ENCODE data around the gene UPF3A.
"Not testable (repeated sequence)": the region's sequence is repeated elsewhere in the genome, so short reads cannot be mapped to it uniquely, and the experiment has no call there.

UPF3A gene

DNA sequence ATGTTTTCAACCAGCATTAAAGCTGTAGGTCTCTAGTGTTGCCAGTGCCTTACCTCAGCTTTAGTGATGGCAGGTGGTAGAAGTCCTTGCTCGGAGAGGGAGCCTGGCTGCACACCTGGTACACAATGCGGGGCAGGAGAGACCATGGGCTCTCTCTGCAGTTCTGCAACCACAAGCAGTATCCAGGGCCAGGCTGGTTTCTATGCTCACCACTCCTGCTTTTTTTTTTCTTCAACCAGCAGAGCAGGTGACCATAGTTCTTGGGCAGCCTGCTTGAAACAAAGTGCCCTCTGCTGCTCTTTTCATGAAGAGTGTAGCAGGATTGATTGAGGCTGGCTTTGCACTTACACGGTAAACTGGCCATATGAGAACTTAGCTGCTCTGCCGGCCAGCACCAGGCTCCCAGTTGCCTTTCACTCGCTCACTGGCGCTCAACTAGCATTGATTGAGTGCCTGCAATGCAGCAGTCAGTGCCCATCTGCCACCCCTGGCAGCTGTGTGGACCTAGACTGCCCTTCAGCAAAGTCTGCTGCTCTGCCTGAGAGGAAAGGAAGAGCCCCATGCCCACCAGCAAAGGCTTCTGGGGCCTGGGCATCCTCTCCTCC, 28.5 kb downstream of the UPF3A start:
- DNase-seq: no peak

- DNase-seq: no peak
These were observed 29.6 kb downstream of the UPF3A start for GRCh38 chr13:114310956-114311355.

GRCh38 chr13:114311387-114311786, 30.0 kb downstream of the UPF3A start:
- no peak for DNase-seq

DNA sequence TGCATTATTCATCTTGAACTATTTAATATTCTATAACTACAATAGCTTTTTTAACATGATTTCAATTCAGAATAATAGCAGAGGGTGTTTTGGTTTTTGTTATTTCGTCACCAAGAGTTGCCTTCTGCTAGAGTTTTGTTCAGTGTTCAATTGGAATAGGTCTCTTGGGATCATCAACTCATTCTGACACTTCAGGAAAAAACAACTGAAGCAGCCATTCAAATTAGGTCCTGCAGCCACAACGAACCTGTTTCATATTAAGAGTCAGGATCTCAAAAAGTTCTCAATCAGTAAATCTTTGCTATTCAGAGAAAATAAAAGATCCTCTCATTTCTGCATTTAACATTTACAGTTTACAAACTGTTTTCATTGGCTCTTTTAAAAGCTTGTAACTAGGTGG, 30.5 kb downstream of the UPF3A start:
- no peak for DNase-seq

GRCh38 chr13:114313061-114313860, 31.9 kb downstream of the UPF3A start:
- DNase-seq: no peak

GRCh38 chr13:114314074-114314912, 32.9 kb downstream of the UPF3A start, which contains the start of gene CHAMP1:
Gene CHAMP1, plus strand, starts transcription at chr13:114314503. Its CDS starts 9,340 bp downstream, at chr13:114323843.
- peak; percentile 96 for DNase-seq

DNA sequence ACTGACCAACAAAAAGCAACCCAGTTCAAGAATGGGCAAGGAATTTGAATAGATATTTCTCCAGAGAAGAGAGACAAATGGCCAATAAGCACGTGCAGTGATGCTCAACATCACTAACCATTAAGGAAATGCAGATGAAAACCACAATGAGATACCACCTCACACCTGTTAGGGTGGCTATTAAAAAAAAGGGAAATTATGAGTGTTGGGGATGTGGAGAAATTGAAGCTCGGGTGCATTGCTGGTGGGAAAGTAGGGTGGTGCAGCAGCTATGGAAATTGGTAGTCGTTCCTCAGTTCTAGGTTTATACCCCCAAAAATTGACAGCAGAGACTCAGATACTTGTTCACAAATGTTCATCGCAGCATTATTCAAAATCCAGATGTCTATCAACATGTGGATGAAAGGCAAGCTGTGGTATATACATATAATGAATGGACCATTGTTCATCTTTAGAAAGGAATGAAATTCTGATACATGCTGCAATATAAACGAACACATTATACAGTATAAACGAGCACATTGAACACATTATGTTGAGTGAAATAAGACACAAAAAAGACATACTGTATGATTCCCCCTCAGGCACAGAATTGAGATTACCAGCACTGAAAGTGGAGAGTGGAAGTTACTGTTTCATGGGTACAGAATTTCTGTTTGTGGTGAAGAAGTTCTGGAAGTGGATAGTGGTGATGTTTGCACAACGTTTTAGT, 33.8 kb downstream of the UPF3A start:
- no peak for DNase-seq

GRCh38 chr13:114318624-114319023, 37.2 kb downstream of the UPF3A start:
- DNase-seq: no peak

- DNase-seq: no peak
These were observed 38.1 kb downstream of the UPF3A start for GRCh38 chr13:114319441-114319913.

DNA sequence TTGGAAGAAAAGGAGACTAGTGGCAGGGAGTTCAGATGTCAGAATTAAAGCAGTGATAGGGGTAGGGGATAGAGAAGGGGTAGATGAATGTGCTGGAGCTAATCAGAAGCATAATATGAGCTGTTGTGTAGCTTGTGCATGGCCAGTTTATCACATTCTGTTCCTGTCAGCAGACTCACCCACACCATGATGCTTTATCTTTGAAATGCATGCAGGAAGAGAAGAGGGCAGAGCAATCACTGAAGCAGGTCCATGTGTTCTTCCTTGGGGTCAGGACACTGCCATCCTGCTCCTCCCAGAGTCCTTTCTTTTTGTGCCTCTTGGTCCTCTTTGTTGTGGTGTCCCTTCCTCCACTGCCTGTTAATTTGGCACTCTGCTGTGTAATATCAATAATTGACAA, 38.7 kb downstream of the UPF3A start:
- no peak for DNase-seq

DNA sequence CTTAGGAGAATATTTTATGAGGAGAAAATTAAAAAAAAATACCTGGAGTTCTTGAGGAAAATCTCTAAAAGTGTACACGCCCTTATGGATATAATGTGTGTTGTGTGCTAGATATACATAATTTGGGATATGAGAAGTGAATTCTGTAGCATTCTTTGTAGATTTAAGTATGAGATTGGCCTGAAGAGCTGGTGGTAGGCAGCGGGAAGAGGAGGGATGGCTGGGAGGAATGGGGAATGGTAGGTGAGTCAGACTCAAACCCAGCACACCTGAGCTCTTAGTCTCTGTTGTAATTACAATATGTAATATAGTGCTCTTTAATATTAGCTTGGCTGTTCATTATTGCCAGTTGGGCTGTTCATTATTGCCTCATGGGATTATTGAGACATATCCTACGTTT, 39.9 kb downstream of the UPF3A start:
- no peak for DNase-seq

GRCh38 chr13:114323349-114323748, 41.9 kb downstream of the UPF3A start:
- no peak for DNase-seq

DNA sequence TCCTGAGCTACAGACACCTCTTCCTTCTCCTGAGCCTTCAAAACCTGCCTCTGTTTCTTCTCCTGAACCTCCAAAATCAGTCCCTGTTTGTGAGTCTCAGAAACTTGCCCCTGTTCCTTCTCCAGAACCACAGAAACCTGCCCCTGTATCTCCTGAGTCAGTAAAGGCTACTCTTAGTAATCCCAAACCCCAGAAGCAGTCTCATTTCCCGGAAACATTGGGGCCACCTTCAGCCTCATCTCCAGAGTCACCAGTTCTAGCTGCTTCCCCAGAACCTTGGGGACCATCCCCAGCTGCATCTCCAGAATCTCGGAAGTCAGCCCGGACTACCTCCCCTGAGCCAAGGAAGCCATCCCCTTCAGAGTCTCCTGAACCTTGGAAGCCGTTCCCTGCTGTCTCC, 42.9 kb downstream of the UPF3A start:
- no peak for DNase-seq

DNA sequence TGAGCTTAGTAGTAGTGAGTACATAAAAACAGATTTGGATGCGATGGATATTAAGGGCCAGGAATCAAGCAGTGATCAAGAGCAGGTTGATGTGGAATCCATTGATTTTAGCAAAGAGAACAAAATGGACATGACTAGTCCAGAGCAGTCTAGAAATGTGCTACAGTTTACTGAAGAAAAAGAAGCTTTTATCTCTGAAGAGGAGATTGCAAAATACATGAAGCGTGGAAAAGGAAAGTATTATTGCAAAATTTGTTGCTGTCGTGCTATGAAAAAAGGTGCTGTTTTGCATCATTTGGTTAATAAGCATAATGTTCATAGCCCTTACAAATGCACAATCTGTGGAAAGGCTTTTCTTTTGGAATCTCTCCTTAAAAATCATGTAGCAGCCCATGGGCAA, 44.3 kb downstream of the UPF3A start:
- no peak for DNase-seq

DNA sequence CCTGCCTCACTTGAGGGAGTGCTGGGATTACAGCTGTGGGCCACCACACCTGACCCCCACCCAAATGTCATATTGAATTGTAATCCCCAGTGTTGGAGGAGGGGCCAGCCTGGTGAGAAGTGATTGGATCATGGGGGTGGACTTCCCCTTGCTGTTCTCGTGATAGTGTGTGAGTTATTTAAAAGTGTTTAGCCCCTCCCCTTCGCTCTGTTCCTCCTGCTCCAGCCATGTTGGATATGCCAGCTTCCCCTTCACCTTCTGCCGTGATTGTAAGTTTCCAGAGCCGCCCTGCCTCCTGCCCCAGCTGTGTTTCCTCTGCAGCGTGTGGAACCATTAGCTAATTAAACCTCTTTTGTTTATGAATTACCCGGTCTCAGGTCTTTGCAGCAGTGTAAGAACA, 46.6 kb downstream of the UPF3A start:
- DNase-seq: no peak

DNA sequence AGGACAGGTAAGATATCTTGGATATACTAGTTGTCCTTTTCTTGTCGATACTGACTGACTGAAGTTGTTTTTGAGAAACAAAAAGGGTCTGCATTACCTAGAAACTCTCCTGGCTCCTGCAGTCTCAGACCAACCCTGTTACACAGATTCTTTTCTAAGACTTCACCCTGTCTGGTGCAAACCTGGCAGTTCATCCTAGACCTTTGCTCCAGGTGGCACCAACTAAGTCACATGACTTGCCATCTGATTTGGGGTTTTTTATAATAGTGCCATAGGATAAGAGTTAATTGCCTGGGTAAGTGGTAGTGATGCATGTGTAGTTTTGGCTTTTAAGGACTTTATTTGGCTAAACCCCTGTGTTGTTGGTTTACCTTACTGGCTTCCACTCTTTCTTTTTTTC, 47.2 kb downstream of the UPF3A start:
- no peak for DNase-seq

DNA sequence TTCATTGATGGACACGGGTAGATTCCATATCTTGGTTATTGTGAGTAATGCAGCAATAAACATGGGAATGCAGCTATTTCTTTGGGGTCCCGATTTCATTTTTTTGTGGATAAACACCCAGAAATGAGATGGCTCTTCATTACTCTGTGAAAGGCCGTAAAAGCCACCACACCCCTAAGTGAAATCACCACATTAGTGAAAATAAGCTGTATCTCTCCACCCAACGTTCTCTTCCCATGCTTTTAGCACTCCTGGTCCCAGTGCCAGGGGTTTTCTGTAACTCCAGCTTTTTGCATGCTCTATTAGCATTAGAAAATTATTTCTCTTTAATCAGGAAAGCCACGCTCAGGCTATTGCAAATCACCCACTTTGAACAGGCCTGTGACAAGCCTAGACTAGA, 48.7 kb downstream of the UPF3A start:
- no peak for DNase-seq

DNA sequence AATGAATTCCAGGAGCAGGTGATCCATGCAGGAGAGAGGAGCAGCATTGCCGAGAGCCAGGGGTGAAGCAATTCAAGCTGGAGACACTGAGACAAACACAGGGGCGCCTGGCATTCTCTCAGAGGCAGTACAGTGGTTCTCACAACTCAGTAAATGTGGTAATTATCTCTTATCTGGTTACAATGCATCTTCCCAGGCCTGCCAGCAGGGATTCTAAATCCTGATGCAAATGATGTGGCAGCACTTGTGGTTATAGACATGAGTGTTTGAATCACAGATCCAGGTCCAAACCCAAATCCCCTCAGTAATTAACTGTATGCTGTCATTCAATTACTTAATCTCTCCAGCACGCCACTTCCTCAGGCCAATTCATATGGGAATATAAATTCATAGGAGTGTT, 52.5 kb downstream of the UPF3A start:
- DNase-seq: peak; percentile 79

DNA sequence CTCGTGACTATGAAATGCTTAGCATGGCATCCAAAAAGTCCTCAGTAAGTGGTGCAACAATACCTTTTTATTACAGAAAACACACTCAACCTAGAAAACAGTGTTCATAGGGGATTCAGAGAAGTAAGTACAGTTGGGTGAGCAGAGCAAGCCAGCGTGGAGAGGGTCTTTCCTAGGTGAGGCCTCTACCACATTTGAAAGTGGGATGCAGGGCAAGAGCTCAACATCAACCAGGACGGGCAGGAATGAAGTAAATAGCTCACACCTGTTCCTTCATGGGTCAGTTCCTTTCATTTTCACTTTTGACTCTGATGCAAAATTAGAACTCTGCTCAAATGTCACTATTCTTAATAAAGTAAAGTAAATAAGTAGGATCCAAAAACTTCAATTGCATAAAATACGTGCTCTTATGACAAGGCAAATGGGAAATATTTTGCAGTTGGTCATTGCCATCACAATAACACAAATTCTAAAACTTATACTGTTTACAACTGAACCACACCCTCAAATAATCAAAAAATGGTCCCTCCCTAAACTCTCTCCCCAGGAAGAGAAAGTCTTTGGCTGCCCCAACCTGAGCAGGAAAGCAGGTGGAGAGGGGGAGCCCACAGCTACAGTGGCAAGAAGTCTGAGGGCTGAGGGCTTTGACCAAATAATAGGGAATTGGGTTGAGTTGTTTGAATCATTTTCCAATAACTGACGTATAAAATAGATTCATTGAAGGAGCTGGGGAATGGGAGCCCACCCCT, 53.1 kb downstream of the UPF3A start:
- no peak for DNase-seq

GRCh38 chr13:114336457-114336856, 55.1 kb downstream of the UPF3A start:
- not testable (repeated sequence) for DNase-seq

GRCh38 chr13:114338959-114339358, 57.6 kb downstream of the UPF3A start:
- DNase-seq: no peak

Data from NCI-H146 (cell line).